Skeletal muscle satellite cell (primary cell): Measurements from ENCODE around the gene SEZ6.
"Not testable (repeated sequence)": the region's sequence is repeated elsewhere in the genome, so short reads cannot be mapped to it uniquely, and the experiment has no call there.

Experiments
- H3K27me3 ChIP-seq: 2 replicates; pipeline ENCODE4 v1.7.0; 2013; ENCODE audit warnings: low read length; ENCODE audit not compliant: control insufficient read depth, insufficient read depth
- H3K36me3 ChIP-seq: 2 replicates; pipeline ENCODE4 v1.7.0; 2013; ENCODE audit warnings: mild to moderate bottlenecking, control low read depth, low read length; ENCODE audit not compliant: insufficient read depth
- H3K4me1 ChIP-seq: 2 replicates; pipeline ENCODE4 v1.7.0; 2013; ENCODE audit warnings: low read length; ENCODE audit not compliant: control insufficient read depth, insufficient read depth
- H3K4me2 ChIP-seq: 2 replicates; pipeline ENCODE4 v1.7.0; 2013; ENCODE audit warnings: mild to moderate bottlenecking, low read length
- H3K4me3 ChIP-seq: 2 replicates; pipeline ENCODE4 v1.7.0; 2013; ENCODE audit warnings: low read length
- H3K9ac ChIP-seq: 2 replicates; pipeline ENCODE4 v1.7.0; 2013; ENCODE audit warnings: mild to moderate bottlenecking, low read depth, low read length, moderate library complexity
- H3K9me3 ChIP-seq: replicated peaks from 2 replicates; pipeline ENCODE4 v1.7.0; 2013; ENCODE audit warnings: mild to moderate bottlenecking, control low read depth, low read length

Gene SEZ6

GRCh38 chr17:28938552-28938951 is 67.3 kb downstream of the SEZ6 start:
- Histone ChIP-seq H3K4me2 (no peak overlapping the region), H3K9me3 (no peaks in the 10 kb centered on the region), H3K4me1 (peaks cover 20% of the 10 kb centered on the region), H3K36me3 (peaks cover 21% of the 10 kb centered on the region), H3K9ac (no peak overlapping the region), H3K4me3 (no peak overlapping the region), H3K27me3 (no peaks in the 10 kb centered on the region)

GRCh38 chr17:28937044-28937729 is 68.6 kb downstream of the SEZ6 start:
- no peak overlapping the region for H3K4me3 ChIP-seq
- peak overlapping the region; percentile 43 for H3K4me2 ChIP-seq
- peaks cover 20% of the 10 kb centered on the region for H3K4me1 ChIP-seq
- H3K9me3 ChIP-seq = no peaks in the 10 kb centered on the region
- no peak overlapping the region for H3K9ac ChIP-seq
- peaks cover 16% of the 10 kb centered on the region for H3K36me3 ChIP-seq
- no peaks in the 10 kb centered on the region for H3K27me3 ChIP-seq

GRCh38 chr17:28935744-28936460 is 69.9 kb downstream of the SEZ6 start:
- peaks cover 10% of the 10 kb centered on the region for H3K36me3 ChIP-seq
- peaks cover 20% of the 10 kb centered on the region for H3K4me1 ChIP-seq
- H3K27me3 ChIP-seq = no peaks in the 10 kb centered on the region
- H3K4me3 ChIP-seq = no peak overlapping the region
- no peak overlapping the region for H3K9ac ChIP-seq
- no peaks in the 10 kb centered on the region for H3K9me3 ChIP-seq
- no peak overlapping the region for H3K4me2 ChIP-seq

GRCh38 chr17:28934508-28934907 is 71.3 kb downstream of the SEZ6 start:
- not testable (repeated sequence) for H3K27me3 ChIP-seq, H3K36me3 ChIP-seq, H3K9ac ChIP-seq, H3K9me3 ChIP-seq, H3K4me2 ChIP-seq, H3K4me3 ChIP-seq
- peaks cover 20% of the 10 kb centered on the region for H3K4me1 ChIP-seq

GRCh38 chr17:28929787-28930186 is 76.0 kb downstream of the SEZ6 start:
- Histone ChIP-seq H3K4me1 (peaks cover 23% of the 10 kb centered on the region), H3K4me3 (no peak overlapping the region), H3K4me2 (no peak overlapping the region), H3K36me3 (peaks cover 17% of the 10 kb centered on the region), H3K27me3 (no peaks in the 10 kb centered on the region), H3K9ac (no peak overlapping the region), H3K9me3 (no peaks in the 10 kb centered on the region)

GRCh38 chr17:28928061-28928460 is 77.8 kb downstream of the SEZ6 start:
- Histone ChIP-seq H3K9ac (no peak overlapping the region), H3K36me3 (peaks cover 30% of the 10 kb centered on the region), H3K4me2 (no peak overlapping the region), H3K4me3 (no peak overlapping the region), H3K9me3 (no peaks in the 10 kb centered on the region), H3K4me1 (peaks cover 23% of the 10 kb centered on the region), H3K27me3 (no peaks in the 10 kb centered on the region)

- Histone ChIP-seq H3K4me1 (peaks cover 23% of the 10 kb centered on the region), H3K4me2 (no peak overlapping the region), H3K9me3 (no peaks in the 10 kb centered on the region), H3K4me3 (no peak overlapping the region), H3K27me3 (no peaks in the 10 kb centered on the region), H3K36me3 (peaks cover 42% of the 10 kb centered on the region), H3K9ac (no peak overlapping the region)
Observed at GRCh38 chr17:28926786-28927185, 79.0 kb downstream of the SEZ6 start.

- Histone ChIP-seq H3K36me3 (peaks cover 46% of the 10 kb centered on the region), H3K4me1 (peaks cover 23% of the 10 kb centered on the region), H3K4me3 (no peak overlapping the region), H3K27me3 (no peaks in the 10 kb centered on the region), H3K4me2 (peak overlapping the region; percentile 58), H3K9me3 (no peaks in the 10 kb centered on the region), H3K9ac (peak overlapping the region; percentile 5)
Observed at GRCh38 chr17:28926366-28926765, 79.5 kb downstream of the SEZ6 start.

GRCh38 chr17:28925912-28926365 is 79.9 kb downstream of the SEZ6 start:
- Histone ChIP-seq H3K36me3 (peaks cover 51% of the 10 kb centered on the region), H3K4me3 (peak overlapping the region; percentile 29), H3K4me2 (peak overlapping the region; percentile 58), H3K27me3 (no peaks in the 10 kb centered on the region), H3K9me3 (no peaks in the 10 kb centered on the region), H3K4me1 (peaks cover 23% of the 10 kb centered on the region), H3K9ac (peak overlapping the region; percentile 5)

GRCh38 chr17:28920201-28920600 is 85.6 kb downstream of the SEZ6 start:
- H3K4me2 ChIP-seq = no peak overlapping the region
- peaks cover 5% of the 10 kb centered on the region for H3K4me1 ChIP-seq
- H3K36me3 ChIP-seq = peaks cover 83% of the 10 kb centered on the region
- no peaks in the 10 kb centered on the region for H3K27me3 ChIP-seq
- no peaks in the 10 kb centered on the region for H3K9me3 ChIP-seq
- no peak overlapping the region for H3K4me3 ChIP-seq
- no peak overlapping the region for H3K9ac ChIP-seq

GRCh38 chr17:28918295-28918694 is 87.5 kb downstream of the SEZ6 start:
- H3K36me3 ChIP-seq = peaks cover 84% of the 10 kb centered on the region
- H3K9ac ChIP-seq = no peak overlapping the region
- H3K4me1 ChIP-seq = no peaks in the 10 kb centered on the region
- no peak overlapping the region for H3K4me3 ChIP-seq
- no peak overlapping the region for H3K4me2 ChIP-seq
- H3K9me3 ChIP-seq = no peaks in the 10 kb centered on the region
- H3K27me3 ChIP-seq = no peaks in the 10 kb centered on the region

GRCh38 chr17:28917465-28917864 is 88.4 kb downstream of the SEZ6 start:
- H3K36me3 ChIP-seq = peaks cover 85% of the 10 kb centered on the region
- H3K4me3 ChIP-seq = no peak overlapping the region
- no peaks in the 10 kb centered on the region for H3K4me1 ChIP-seq
- H3K9ac ChIP-seq = no peak overlapping the region
- no peak overlapping the region for H3K4me2 ChIP-seq
- no peaks in the 10 kb centered on the region for H3K27me3 ChIP-seq
- H3K9me3 ChIP-seq = no peaks in the 10 kb centered on the region
